GM12878 (cell line): Measurements from ENCODE around the gene ELK3. TPM values are rescaled to one million over a fixed set of nuclear protein-coding genes. Genes with fewer than 3 reads are reported as not detected.

ENCODE experiments used
- ATAC-seq: fragments of 200-7000 bp; cut with Tn5 transposase; 3 replicates; pipeline ENCODE4 v1.9.1; 2020; ENCODE audit warnings: mild to moderate bottlenecking, moderate library complexity
- BruUV-seq: library from RNA; stranded (reverse); fragments of 400-500 nt; replicated peaks from 2 replicates; lab custom pipeline; 2021; lab: Mats Ljungman, UMichigan
- CTCF ChIA-PET: fragments of 300-600 bp; sonication (Branson Sonifier 250); formaldehyde crosslinking; extraction: SDS; loops from one replicate; lab custom pipeline; 2021; ENCODE audit warnings: inconsistent platforms; lab: Yijun Ruan, JAX
- POLR2A ChIA-PET: fragments of 350-600 bp; formaldehyde crosslinking; extraction: SDS; loops from one replicate; lab custom pipeline; 2021; ENCODE audit warnings: inconsistent platforms; lab: Charles Lee
- RAD21 ChIA-PET: fragments of 300-600 bp; sonication (Branson Sonifier 250); formaldehyde crosslinking; loops from one replicate; lab custom pipeline; 2023; ENCODE audit warnings: antibody characterized with exemption; ENCODE audit not compliant: unreplicated experiment; lab: Charles Lee
- SMC1A ChIA-PET: fragments of 300-600 bp; sonication (Branson Sonifier 250); formaldehyde crosslinking; loops from one replicate; lab custom pipeline; 2023; ENCODE audit not compliant: unreplicated experiment, uncharacterized antibody; lab: Charles Lee
- DNase-seq: peaks from one replicate; pipeline ENCODE4 v3.0.0-alpha.2; 2011; ENCODE audit warnings: low read depth, low spot score
- FAIRE-seq: peaks from 3 replicates; lab custom pipeline; 2011; peaks lifted over from hg19 to GRCh38; lab: Jason Lieb, UNC
- H2AFZ ChIP-seq: 2 replicates; pipeline ENCODE4 v1.6.0; 2011; ENCODE audit warnings: low read depth, low read length, control low read depth; ENCODE audit not compliant: control insufficient read depth
- H3K27ac ChIP-seq: 2 replicates; pipeline ENCODE4 v1.5.1; 2011; ENCODE audit warnings: control low read depth; ENCODE audit not compliant: control insufficient read depth, insufficient read depth
- H3K27me3 ChIP-seq, 2 experiments: replicated peaks in 1 of 2; 2 replicates each; pipeline versions ENCODE4 v1.6.0 to v1.6.1; 2011; ENCODE audit warnings: low read length in 1 of 2; ENCODE audit not compliant: control insufficient read depth in 2 of 2, insufficient read depth in 2 of 2
- H3K36me3 ChIP-seq, 2 experiments: 2 replicates each; pipeline ENCODE4 v1.5.1; 2011; ENCODE audit warnings: low read length in 1 of 2; ENCODE audit not compliant: control insufficient read depth in 2 of 2, insufficient read depth in 2 of 2
- H3K4me1 ChIP-seq: 2 replicates; pipeline ENCODE4 v1.6.1; 2011; ENCODE audit warnings: mild to moderate bottlenecking, low read length, moderate library complexity, mixed read lengths; ENCODE audit not compliant: control insufficient read depth, insufficient read depth
- H3K4me2 ChIP-seq: 2 replicates; pipeline ENCODE4 v1.6.0; 2011; ENCODE audit warnings: control low read depth; ENCODE audit not compliant: control insufficient read depth, insufficient read depth
- H3K4me3 ChIP-seq: fragments of 200-600 bp; sonication (generic); 2 replicates; pipeline ENCODE4 v1.5.1; 2016
- H3K79me2 ChIP-seq: 2 replicates; pipeline ENCODE4 v1.6.0; 2011; ENCODE audit warnings: low read length; ENCODE audit not compliant: control insufficient read depth, insufficient read depth
- H3K9ac ChIP-seq: 2 replicates; pipeline ENCODE4 v1.8.0; 2011; ENCODE audit warnings: low read length, control low read depth, mixed read lengths; ENCODE audit not compliant: control insufficient read depth, insufficient read depth
- H3K9me3 ChIP-seq: replicated peaks from 3 replicates; pipeline ENCODE4 v1.5.1; 2011; ENCODE audit warnings: mild to moderate bottlenecking, low read length; ENCODE audit not compliant: control insufficient read depth, insufficient read depth
- H4K20me1 ChIP-seq: 2 replicates; pipeline ENCODE4 v1.6.0; 2011; ENCODE audit not compliant: control insufficient read depth, insufficient read depth
- MEF2B ChIP-seq: fragments of 450-650 bp; IDR thresholded peaks from 2 replicates; pipeline ENCODE4 v1.6.1; 2018; ENCODE audit warnings: mild to moderate bottlenecking, moderate library complexity; ENCODE audit not compliant: partially characterized antibody, poor library complexity, severe bottlenecking
- NFIC ChIP-seq: IDR thresholded peaks from 2 replicates; pipeline ENCODE4 v1.6.1; 2012; ENCODE audit warnings: low read depth, mild to moderate bottlenecking, inconsistent platforms, low read length, moderate library complexity
- NFXL1 ChIP-seq: fragments of 450-650 bp; IDR thresholded peaks from 2 replicates; pipeline ENCODE4 v1.6.1; 2017; ENCODE audit warnings: antibody characterized with exemption, mild to moderate bottlenecking, borderline replicate concordance
- SUZ12 ChIP-seq: fragments of 200-600 bp; sonication (generic); IDR thresholded peaks from one replicate; pipeline ENCODE4 v1.6.1; 2018; ENCODE audit warnings: antibody characterized with exemption, mild to moderate bottlenecking; ENCODE audit not compliant: unreplicated experiment
- WGBS: methylation state at CpG from one replicate; pipeline ENCODE4 v1.1.6; 2016; ENCODE audit warnings: low lambda C conversion rate; ENCODE audit not compliant: insufficient replicate concordance, insufficient coverage; ENCODE audit errors: missing lambda C conversion rate; 5-methylcytosine and 5-hydroxymethylcytosine counted together
- in situ Hi-C: fragments of 300-500 bp; cut with MboI; formaldehyde crosslinking; loops from 9 replicates; pipeline ENCODE4 v1.14.3; 2018; ENCODE audit warnings: mixed read lengths
- intact Hi-C: fragments of 100-400 bp; cut with micrococcal nuclease; formaldehyde crosslinking; loops from one replicate; pipeline ENCODE4 v1.14.2; 2022; ENCODE audit not compliant: unreplicated experiment
- polyA plus RNA-seq, 11 experiments: library from polyadenylated mRNA; depleted of rRNA in 4 of 11; unstranded in 6 of 11; stranded (reverse) in 5 of 11; fragments of >200 nt; fragmentation: Nextera tagmentation in 4 of 11; fragmentation: Illumina TruSeq in 1 of 11; extraction: Ambion mirVana in 4 of 11; extraction: Trizol in 1 of 11; gene quantifications; 1 replicate in 1 of 11; 2 replicates in 10 of 11; pipeline versions ENCODE4 v1.2.1 to v1.2.3, GENCODE V29; 2011 to 2016; ENCODE audit warnings: inconsistent platforms in 2 of 11, missing spikeins in 2 of 11, low read depth in 1 of 11
- total RNA-seq, 4 experiments: library from RNA; depleted of rRNA in 3 of 4; stranded (reverse); fragments of >200 nt in 3 of 4; fragmentation: Illumina TruSeq in 1 of 4; extraction: Trizol in 1 of 4; gene quantifications; 2 replicates each; pipeline versions ENCODE4 v1.2.1 to v1.2.3, GENCODE V29; 2013 to 2021
- TF ChIP-seq, protein P1 (sequence below): fragments of 450-650 bp; IDR thresholded peaks from 2 replicates; pipeline ENCODE4 v1.6.1; 2017; ENCODE audit warnings: mild to moderate bottlenecking

ELK3 gene
- total and polyA plus RNA-seq, 10 of the 15 experiments (the other 5 are each of a cell fraction or from before 2014, with no cell fraction given): 0.37 to 4.8 (median 0.88) TPM

DNA sequence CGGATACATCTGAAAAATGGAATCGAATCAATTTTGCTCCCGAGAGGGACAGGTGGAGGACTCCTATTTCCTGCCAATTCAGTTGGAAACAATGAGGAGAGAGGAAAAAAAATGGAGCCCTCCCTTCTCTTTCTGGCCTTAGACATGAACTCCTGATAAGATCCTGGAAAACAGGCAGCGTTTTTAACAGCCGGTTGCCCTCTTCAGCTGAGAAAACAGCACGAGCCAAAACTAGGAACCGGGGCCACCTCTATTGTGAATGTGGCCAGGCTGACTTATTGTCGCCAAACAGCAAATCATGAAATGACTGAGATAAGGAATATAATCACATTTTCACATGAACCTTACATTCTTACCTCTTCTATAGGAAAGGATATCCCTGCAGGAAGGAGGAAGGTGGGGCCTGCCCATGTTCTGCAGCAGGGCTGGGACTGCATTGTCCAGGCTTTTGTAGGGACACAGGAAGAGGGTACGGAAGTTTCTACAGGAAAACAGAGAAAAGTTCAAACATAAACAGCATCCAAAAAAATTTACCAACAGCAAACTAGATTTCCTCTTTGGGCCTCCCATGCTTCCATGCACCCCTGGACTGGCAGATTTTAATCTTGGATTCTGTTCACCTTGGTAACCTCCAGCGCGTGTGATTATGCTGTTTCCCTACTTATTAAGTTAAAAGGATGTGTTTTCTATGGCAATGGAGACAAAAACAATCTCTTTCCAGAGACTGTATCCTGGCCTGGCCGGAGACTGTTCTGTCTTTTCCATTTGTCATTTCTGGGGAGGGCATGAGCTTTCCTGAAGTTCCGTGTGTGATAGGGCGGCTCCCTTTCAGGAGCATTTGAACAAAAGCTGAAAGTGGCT lies 29.0 kb upstream of the ELK3 start:
- TF ChIP-seq MEF2B (no peak), NFIC (no peak), SUZ12 (no peak), NFXL1 (no peak)
- TF ChIP-seq, protein P1, sequence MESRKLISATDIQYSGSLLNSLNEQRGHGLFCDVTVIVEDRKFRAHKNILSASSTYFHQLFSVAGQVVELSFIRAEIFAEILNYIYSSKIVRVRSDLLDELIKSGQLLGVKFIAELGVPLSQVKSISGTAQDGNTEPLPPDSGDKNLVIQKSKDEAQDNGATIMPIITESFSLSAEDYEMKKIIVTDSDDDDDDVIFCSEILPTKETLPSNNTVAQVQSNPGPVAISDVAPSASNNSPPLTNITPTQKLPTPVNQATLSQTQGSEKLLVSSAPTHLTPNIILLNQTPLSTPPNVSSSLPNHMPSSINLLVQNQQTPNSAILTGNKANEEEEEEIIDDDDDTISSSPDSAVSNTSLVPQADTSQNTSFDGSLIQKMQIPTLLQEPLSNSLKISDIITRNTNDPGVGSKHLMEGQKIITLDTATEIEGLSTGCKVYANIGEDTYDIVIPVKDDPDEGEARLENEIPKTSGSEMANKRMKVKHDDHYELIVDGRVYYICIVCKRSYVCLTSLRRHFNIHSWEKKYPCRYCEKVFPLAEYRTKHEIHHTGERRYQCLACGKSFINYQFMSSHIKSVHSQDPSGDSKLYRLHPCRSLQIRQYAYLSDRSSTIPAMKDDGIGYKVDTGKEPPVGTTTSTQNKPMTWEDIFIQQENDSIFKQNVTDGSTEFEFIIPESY: no peak
- no peaks in the 10 kb centered on the region for H3K79me2 ChIP-seq
- ChIA-PET CTCF (no interaction called here), RAD21 (interaction anchor here (0.7 kb wide), 1 partner anchor 24 kb away, joined by 3 read pairs; no protein-coding TSS in a partner anchor), SMC1A (no interaction called here), POLR2A (no interaction called here)
- no peaks in the 10 kb centered on the region for H3K4me1 ChIP-seq
- in situ Hi-C loops (no loop called here), intact Hi-C loops (no loop called here)
- FAIRE-seq (no peak), DNase-seq (no peak), ATAC-seq (no peak)
- no TSS peak for BruUV-seq
- no peak overlapping the region for H3K9ac ChIP-seq
- no peak overlapping the region for H3K27ac ChIP-seq
- no peaks in the 10 kb centered on the region for H3K36me3 ChIP-seq
- no peaks in the 10 kb centered on the region; a peak in 2 of 4 replicates for H3K27me3 ChIP-seq
- H3K4me2 ChIP-seq: no peak overlapping the region
- H4K20me1 ChIP-seq: no peaks in the 10 kb centered on the region
- H2AFZ ChIP-seq: no peak overlapping the region
- H3K9me3 ChIP-seq: no peaks in the 10 kb centered on the region
- 73% methylated on average over 14 of the region's 14 CpGs for WGBS
- no peak overlapping the region for H3K4me3 ChIP-seq
